HG03108 (cell line): Measurements from ENCODE around the gene TFIP11.
A peak's percentile ranks its signal among the peaks of the same experiment; 100 is the strongest.

ENCODE experiments used
- ATAC-seq: cut with Tn5 transposase; IDR thresholded peaks from one replicate; pipeline ENCODE4 v1.9.1; 2021; ENCODE audit warnings: moderate library complexity; ENCODE audit not compliant: unreplicated experiment

Gene TFIP11

DNA sequence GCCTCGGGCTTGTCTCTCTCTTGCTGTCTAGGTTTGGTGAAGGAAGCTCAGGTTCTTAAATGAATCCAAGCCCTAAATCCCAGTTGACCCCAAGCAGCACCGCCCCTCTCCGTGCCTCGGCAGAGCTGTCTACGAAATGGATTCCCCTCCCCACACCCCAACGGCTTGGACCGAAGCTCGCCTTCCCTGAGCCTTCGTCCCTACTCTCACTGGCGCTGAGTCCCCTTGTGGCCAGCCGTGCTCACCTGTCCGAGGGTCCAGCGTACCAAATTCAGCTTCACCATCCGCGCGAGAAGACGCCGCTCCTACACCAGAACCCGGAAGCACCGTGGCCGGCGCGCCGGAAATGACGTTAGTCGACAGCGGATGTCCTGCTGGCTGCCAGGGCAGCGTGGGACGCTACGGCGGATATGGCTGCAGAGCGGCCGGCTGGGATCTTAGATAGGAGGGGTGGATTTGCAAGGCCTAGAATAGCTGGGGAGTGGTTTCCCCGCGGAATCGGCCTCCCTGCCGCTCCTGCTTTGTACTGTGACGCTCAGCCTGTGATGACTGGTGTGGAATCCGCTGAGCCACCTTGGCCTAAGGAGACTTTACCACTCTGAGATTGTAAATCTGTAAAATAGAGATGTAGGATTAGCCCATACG lies at the start of gene TFIP11:
Gene TFIP11 (minus strand): TSS at position 325 of the 645 bp plus-strand sequence. CDS start 2,201 bp downstream, outside the sequence.
- peak; percentile 93 for ATAC-seq

- ATAC-seq: no peak
Measured at GRCh38 chr22:26561756-26562417, 49.6 kb upstream of the TFIP11 start.

DNA sequence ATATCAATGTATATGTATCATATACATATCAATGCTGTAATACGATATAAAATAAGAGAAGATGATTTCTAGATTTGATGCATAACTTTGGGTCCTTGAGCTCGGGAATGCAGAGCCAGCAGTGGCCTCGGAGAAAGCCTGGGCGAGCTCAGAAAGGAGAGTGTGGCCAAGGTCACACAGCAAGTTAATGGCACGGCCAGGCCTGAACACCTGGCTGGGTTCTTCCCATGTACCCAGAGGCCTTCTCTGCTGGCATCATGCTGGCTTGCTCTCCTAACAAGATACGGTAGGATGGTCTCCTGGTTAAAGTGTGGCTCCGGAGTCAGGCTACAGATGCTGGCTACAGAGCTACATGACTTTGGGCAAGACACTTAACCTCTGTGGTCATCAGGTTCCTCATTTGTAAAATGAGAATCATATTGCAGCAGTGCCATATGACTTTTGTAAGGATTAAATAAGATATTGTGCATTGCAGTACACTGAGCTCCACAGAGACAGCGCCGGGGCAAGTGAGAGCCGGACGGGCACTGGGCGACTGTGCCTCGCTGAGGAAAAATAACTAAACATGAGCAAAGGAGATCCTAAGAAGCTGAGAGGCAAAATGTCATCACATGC lies 47.8 kb upstream of the TFIP11 start:
- ATAC-seq: no peak

DNA sequence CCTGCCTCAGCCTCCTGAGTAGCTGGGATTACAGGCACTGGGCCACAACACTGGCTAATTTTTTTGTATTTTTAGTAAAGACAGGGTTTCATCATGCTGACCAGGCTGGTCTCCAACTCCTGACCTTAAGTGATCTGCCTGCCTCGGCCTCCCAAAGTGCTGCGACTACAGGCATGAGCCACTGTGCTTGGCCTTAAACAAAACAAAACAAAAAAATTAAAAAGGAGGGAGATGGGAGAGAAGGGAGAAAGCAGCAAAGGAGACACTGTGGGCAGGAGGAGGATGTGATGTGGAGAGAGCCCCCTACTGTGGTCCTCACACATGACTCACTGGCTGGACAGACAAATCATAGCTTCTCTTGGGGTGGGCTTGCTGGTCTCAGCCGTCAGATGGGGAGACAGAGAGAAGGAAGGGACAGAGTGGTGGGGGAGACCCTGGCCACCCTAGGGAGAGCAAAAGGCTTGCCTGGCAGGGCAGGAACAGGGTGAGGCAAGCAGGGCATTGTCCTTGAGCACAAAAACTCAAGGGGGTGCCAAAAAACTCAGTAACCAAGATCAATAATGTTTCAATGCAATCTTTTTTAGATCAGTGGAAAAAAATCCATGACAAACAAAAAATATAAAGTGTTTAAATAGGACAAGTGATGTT lies 46.1 kb upstream of the TFIP11 start:
- ATAC-seq: no peak

DNA sequence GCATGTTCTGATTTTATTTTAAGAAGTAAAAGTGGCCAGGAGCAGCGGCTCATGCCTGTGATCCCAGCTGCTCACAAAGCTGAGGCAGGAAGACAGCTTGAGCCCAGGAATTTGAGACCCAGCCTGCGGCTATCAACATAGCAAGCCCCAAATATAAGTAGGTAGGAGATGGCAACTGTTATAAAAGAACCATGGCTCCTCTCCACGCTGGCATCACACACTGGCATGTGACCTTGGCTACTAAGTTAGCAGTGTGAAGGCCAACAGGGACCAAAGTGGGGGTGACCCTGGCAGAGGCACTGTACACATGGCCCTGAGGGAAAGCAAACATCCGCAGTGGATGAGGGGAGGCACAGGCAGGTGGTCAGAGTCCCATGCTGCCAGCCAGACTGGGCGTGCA lies 44.6 kb upstream of the TFIP11 start:
- ATAC-seq: no peak

DNA sequence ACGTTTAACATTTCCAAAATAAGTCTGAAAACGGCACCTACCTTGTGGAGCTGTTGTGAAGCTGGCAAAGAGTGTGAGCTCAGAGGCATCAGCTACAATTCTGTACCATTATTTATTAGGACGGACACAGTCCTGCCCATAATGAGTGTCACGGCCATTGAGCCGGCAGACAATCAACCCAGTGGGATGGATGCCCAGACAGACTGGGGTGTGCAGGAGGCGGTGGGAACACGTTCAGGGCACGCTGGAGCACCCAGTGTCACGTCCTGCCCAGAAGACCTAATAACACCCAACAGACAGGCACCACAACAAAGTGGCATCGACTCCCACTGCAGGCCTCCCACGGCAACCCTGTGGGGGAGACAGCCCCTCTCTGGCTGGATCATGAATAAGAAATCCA lies 43.2 kb upstream of the TFIP11 start:
- ATAC-seq: no peak

DNA sequence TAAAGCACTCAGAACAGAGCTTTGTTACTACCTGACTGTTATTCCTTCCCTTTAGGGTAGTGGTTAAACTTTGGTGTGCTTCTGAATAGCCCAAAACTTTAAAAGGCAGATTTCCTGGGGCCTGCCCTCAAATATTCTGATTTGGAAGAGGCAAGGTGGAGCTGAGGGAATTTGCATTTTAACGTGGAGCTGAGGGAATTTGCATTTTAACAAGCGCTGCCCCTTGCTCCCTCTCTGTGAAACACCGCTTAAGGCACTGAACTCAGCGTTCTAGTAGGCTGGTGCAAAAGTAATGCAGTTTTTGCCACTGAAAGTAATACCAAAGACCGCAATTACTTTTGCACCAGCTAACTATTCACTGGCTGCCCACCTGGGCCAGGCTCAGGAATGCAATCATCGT lies 42.7 kb upstream of the TFIP11 start:
- no peak for ATAC-seq

GRCh38 chr22:26553056-26553752 lies 40.9 kb upstream of the TFIP11 start:
- ATAC-seq: no peak

DNA sequence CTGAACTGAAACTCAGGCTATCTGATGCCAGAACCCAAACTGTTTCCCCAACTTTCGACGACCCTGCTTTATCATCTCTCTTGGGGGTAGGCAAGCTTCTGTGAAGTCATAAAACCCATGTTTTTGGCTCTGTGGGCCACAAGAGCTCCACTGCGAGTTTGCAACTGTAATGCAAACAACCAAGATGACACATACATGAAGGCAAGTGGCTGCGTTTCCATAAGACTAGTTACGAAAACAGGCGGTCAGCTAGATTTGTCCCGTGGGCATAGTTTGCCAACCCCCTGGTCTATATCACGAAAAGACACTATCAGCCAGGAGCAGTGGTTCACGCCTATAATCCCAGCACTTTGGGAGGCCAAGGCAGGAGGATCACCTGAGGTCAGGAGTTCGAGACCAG lies 40.2 kb upstream of the TFIP11 start:
- no peak for ATAC-seq

DNA sequence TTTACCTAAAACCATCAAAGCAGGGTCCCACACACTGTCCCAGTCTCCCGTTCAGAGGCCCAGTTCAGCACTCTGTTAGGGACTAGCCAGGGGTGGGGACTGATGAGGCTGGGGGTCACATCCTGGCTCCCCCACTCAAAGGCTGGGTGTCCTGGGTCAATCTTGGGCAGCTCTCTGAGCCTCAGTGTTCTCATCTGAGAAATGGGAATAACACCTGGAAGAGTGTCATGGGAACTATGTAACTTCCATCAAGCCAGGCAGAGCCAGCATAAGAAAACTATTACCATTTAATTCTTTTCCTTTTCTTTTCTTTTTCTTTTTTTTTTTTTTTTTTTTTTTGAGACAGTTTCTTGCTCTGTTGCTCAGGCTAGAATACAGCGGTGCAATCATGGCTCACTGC lies 39.3 kb upstream of the TFIP11 start:
- no peak for ATAC-seq

GRCh38 chr22:26550498-26551033 lies 38.3 kb upstream of the TFIP11 start:
- ATAC-seq: no peak

GRCh38 chr22:26549902-26550497 lies 37.7 kb upstream of the TFIP11 start:
- ATAC-seq: no peak

DNA sequence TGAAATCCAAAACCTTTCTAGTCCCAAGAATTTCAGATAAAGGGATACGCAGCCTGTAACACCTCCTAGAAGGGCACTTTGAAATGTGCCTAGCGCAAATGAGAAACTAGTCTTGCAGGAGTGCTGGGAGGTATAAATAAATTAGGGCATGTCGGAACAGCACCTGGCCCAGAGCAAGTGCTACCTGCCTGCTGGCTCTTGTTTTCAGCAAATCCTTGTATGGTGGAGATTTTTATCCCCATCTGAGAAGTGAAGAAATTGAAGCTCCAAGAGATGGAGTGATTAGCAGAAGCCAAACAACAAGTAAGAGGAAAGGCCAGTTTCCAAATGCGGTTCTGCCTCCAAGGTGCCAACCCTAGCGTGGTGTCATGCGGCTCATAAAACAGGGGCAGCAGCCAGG lies 36.7 kb upstream of the TFIP11 start:
- ATAC-seq: no peak

DNA sequence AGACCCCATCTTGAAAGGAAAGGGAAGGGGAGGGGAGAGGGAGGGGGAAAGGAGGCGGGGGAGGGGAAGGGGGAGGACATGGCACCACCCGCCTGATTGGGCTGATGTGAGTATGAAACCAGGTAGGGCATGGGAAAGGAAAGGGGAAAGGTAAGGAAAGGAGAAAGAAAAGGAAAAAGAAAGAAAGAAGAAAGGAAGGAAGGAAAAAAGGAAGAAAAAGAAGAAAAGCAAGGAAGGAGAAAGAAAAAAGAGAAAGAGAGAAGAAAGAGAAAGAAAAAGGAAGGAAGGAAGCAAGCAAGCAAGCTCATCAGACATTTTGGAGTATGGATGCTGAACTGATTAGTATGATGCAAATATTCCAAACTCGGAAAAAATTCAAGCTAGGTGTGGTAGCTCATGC lies 36.0 kb upstream of the TFIP11 start:
- ATAC-seq: no peak

GRCh38 chr22:26547837-26548236 lies 35.6 kb upstream of the TFIP11 start:
- no peak for ATAC-seq

- no peak for ATAC-seq
Measured at GRCh38 chr22:26547426-26547825, 35.2 kb upstream of the TFIP11 start.

DNA sequence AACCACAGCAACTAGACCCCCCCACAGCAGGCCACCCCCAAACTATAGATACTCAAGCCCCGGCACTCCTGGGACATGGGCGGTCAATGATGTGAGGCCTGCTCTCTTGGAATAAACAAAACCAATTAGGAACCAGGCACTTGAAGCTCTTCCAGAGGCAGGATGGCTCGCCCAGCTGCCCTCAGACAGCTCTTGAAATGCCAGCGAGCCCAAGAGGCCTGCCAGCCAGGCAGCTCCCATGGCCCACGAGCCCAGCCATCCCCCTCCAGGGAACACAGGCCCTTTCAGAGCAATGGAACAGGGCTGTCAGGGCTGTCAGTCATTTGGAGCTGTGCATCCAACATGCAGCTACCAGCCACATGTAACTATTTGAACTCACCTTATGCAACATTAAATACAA lies 34.0 kb upstream of the TFIP11 start:
- no peak for ATAC-seq

- ATAC-seq: no peak
Measured at GRCh38 chr22:26545827-26546226, 33.6 kb upstream of the TFIP11 start.

GRCh38 chr22:26545385-26545784 lies 33.1 kb upstream of the TFIP11 start:
- no peak for ATAC-seq

GRCh38 chr22:26544489-26544888 lies 32.2 kb upstream of the TFIP11 start:
- no peak for ATAC-seq

DNA sequence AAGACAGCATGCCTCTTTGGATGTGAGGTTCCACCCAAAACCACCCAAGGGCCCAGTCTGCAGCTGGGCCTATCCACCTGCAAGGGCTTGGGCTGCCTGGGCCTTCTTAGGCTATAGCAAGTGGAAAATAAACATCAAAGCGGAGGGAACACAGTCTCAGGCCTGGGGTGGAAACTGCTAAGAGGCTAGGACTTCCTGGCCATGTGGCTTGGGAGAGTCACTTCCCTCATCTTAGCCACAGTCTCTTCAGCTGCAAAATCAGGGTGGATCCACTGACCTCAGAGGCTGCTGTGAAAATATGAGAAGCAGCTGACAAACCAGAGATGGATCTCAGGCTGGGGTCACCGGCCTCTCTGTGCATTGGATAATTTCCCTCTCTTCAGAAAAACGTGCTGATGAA lies 30.6 kb upstream of the TFIP11 start:
- ATAC-seq: no peak
